NCI-H128 (cell line): ENCODE results near the gene ABHD12.

Experiments
- DNase-seq: peaks from one replicate; lab custom pipeline; 2025; ENCODE audit not compliant: unreplicated experiment; lab: John Stamatoyannopoulos, UW

Gene ABHD12

DNA sequence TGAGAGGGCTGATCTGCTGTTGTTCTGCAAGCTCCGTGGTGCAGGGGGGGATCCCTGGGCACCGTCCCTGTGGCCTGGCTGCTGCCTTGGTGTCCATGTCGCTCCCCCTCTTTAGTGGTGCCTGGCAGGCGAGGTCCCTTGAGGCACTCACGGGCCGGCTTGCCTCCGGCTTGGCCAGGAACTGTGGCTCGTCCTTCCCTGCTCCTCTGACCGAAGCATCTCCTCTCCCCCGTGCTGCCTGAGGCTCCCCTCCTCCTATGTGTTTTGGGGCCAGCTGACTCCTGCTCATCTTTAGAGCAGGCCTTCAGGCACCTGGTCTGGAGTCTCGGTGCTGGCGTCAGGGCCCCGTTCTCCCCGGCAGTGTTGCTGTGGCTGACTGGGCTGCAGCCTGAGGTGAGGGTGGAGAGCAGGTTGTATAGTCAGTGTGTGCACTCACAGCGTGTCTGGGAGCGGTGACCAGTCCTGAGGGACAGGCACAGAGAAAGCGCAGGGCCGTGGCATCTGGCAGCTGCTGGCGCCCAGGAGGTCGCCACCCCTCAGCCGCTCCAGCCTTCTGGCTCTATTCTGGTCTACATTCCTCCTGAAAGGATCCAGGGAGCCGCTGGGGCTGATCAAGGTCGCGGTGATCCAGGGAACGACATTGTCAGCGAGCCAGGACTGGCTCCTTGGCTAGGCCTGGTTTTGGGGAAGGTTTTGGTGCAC, 99.1 kb downstream of the ABHD12 start:
- DNase-seq = no peak

DNA sequence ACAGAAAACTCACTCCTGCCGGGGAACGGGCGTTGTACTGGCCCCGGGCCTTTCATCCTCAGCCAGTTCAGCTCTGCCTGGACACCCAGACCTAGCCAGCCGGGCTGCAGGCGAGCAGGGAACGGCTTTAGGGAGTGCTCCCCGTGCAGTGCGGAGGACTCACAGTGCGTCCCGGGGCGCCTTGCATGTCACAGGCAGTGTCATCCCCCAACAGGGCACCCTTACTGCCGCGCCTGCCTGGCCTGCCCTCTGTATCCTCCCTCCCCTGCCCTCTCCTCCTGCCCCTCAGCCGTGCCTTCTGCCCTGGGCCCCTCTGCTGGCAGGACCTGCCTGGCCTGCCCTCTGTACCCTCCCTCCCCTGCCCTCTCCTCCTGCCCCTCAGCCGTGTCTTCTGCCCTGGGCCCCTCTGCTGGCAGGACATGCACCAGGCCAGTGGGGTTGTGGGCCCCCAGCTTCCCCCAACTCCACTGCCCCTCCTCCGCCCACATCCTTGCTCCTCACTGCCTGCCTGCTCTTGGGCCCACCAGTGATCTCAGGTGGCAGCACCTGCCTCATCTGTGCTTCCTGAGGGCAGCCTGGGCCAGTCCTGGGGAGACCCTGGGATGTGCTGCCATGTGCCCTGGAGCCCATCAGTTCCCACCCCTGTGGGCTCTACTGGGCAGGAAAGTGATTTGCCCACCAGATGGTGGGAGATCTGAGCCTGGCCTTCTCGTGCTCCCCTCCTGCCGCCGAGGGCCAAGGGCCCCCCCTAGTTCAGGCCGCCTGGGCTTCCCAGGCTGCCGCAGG, 99.8 kb downstream of the ABHD12 start:
- DNase-seq = no peak

DNA sequence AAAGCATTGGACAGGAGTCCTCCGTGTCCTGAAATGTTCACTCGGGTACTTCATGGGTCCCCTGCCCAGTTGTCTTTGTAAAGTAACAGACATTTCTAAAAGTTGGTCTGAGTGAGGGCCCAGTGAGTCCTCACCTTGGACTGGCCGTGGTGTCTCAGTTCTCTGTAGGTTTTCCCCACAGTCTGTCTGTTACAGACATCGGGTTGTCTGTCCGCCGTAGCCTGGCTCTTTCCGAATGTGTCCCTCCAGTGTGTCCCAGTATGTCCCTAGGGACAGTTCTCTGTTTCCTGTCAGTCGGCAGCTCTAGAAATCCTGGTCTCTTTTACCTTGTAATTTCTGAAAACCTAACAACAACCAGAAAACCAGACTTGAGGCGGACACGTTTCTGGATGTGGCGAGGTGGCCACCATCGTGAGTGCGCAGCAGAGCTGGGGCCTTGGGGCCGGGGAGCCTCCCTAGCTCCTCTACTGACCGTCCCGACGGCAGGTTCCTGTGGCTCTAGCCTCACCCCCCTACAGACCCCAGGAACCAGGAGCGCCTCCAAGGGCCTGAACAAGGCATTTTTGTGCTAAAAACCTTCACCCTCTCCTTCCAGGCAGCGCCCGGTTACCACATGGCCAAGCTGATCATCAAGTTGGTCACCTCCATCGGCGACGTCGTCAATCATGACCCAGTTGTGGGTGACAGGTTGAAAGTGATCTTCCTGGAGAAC, 100.6 kb downstream of the ABHD12 start:
- no peak for DNase-seq

DNA sequence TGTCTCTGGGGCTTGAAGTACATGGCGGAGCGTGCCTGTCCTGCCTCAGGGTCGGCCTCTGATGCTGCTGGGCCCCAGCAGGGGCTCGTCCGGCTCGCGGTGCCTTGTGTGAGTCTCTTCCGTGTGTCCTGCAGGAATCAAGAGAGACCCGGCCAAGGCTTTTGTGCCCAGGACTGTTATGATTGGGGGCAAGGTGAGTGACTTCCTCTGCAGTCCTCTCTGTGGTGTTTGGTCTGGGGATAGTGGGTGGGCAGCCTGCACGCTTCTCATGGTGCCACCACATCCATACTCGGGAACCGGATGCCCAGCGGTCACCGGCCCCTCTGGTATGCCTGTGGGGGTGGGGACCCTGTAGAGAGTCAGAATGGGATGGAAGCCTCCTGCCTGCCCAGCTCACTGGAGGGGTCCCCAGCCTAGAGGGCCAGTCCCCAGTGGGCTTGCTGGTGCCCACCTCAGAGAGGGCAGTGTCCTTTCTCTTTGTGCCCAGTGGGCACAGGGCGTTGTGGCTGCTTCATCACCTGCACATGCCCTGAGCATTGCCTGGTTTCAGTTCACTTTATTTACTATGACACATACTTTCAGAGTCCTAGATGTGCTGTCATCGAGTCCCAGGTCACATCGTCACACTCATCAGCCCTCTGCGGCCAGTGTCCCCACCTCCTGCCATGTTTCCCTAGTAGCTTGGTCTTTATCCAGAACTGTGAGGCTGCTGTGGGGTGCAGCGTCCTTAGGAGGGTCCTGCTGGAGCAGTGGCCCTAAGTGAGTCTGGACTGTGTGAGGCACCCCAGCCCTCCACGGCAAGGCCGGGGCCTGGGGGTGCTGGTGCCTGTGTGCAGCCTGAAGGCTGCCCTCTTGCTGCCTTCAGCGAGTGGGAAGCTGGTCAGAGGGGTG, 102.1 kb downstream of the ABHD12 start:
- DNase-seq = no peak

DNA sequence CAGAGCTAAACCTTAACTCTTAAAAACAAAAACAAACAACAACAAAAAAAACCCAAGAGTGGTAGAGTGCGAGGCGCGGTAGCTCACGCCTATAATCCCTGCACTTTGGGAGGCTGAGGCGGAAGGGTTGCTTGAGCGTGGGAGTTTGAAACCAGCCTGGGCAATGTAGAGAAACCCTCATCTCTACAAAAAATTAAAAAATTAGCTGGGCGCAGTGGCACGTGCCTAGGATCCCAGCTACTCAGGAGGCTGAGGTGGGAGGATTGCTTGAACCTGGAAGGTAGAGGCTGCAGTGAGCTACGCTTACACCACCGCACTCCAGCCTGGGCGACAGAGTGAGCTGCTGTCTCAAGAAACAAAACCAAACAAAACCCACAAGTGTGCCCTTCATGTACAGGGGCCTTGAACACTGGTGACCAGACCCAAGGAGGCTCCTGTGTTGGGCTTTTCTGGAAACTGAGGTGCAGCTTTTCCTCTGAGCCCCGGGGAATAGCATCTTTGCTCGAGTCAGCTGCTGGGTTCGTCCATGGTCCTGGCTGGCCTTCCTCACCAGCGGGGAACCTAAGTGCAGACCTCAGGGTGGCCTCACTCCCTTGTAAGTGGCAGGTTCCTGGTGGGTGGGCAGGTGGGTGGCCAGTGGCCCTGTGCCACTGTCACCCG, 102.9 kb downstream of the ABHD12 start:
- DNase-seq = no peak

DNA sequence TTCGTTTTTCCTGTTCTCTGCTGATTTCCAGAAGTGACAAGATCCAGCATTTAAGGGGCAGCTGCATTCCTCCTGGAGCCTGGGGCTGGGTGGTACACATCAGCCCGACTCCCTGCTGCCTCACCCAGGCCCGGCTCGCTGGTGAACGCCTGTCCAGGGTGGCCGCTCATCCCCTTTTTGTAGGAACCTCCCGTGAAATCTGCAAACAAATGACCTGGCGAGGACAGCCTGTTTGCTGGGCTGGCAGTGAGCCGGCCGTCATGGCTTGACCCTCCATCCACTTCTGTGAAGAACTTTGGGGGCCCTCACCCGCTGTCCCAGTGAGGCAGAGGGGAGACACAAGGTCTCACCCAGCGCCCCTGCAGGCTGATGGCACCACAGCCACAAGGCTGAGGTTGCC, 103.7 kb downstream of the ABHD12 start:
- no peak for DNase-seq

DNA sequence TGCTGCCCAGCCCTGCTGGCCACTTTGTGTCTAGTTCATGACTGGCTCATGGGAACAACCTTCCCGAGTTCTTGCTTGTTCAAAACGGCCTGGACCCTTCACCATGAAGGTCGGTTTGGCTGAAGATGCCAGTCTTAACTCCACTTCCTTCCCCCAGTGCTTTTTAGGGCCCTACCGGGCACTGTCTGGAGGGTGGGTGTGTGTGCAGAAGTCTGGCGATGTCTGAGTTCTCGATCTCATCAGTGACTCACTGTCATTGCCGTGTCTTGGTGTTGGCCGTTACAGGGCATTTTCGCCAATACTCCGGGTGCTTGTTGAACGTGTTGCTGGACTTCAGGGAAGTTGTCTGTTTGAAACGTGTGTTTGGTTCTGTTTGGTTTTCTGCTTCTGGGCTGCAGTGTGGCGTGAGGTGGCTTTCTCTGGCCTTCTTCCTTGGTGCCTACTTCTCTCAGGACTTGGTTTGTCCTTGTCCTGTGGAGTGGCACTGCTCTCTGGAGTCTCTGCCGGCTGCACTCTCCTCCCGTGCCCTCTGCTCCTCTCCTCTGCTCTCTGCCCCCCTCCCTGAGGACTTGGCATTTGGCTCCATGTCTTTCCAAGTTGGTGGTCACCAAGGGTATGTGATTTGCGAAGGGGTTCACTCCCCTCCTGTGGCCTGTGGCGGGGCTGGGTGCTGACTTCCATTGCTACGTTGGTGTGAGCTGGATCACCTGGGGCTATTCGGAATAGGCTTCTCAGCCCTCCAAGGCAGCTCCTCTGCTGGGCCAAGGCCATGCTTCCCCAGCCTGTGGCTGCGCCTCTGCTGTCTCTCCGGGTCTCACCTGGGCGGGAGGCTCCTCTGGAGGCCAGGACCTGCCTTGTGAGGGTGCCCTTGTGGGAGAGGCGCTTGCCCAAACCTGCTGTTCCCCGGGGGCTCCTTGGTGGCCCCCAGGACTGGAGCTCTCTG, 104.5 kb downstream of the ABHD12 start:
- DNase-seq = no peak

DNA sequence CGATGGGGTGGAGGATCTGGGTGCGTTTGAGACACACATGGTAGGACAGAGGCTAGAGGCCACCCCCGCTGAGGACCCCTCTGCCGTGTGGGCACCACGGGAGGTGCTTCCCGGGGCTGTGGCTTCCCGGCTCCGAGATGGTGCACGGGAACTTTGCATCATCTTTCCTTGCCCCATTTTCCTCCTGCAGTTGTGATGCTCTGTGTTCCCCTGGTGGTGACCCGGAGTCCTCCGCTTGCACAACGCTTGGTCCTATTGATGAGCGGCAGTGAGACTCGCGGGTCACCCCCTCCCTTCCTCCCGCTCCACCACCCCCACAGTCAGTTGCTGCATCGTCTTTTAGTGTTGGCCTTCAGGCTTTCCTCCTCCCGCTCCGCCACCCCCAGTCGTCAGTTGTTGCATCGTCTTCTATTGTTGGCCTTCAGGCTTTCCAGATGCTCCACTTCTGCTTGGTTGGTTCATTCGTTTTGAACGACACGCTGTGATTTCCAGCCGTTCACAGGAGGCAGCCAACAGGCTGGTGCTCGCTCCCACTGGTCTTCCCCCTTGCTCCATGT, 105.5 kb downstream of the ABHD12 start:
- DNase-seq = no peak

DNA sequence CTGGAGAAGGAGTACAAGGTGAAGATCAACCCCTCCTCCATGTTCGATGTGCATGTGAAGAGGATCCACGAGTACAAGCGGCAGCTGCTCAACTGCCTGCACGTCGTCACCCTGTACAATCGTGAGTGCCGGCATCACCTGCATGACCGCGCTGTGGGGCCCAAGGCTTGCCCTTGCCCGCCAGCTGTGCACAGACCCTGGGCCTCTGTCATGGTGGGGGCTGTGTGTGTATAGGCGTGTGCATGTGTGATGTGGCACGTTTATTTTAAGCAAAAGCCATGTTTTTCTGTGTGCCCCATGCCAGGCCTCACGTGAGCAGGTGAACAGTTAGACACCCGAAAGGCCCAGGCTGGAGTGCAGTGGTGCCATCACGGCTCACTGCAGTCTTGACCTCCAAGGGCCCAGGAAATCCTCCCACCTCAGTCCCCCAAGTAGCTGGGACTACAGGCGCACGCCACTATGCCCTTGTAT, 106.5 kb downstream of the ABHD12 start:
- no peak for DNase-seq

DNA sequence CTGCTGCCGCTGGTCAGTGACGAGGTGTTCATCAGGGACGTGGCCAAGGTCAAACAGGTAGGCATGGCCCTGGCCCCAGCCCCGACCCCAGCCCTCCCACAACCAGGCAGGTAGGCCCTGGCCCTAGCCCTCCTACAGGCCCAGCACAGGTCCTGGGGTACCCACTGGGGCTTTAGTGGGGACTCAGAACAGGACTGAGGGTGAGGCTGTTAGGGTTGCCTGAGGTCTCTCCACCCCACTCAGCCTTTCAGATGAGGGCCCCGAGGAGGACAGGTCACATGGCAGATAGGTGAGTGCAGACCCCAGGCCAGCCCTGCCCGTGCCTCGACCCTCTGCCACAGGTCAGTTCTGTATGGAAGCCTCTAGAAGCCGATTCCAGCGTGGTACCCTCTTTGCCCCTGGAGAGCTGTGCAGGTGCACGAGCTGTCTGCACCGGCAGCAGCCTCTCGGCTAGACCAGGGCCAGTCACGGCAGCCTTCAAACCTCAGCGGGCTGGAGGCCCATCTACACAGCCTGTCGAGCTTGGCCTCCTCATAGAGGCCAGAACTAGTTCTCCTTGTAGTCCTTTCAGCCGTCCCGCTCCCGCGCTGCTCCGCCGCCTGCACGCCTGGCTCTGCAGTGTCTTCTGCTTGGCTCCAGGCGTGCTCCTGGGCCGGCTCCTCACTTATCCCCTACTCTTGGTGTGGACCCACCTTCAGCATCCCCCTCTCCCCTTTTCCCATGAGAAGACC, 107.2 kb downstream of the ABHD12 start:
- DNase-seq = no peak

DNA sequence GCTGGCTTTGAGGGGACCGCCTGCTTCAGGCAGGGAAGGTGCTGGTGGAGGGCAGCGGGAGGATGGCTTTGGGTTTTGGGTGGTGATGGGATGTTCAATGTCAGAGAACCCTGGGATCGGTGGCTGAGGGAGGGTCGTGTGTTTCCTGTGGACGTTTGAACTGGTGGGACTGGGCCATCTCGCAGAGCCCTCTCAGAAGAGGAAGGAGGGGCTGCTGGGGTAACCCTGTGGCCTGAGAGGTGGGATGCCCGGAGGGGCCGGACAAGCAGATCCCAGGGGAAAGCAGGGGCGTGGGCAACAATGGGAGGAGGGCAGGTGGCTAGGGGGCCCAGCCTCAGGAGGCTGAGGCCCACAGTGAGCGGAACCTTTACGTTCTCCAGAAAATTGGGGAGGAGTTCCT, 107.8 kb downstream of the ABHD12 start:
- DNase-seq = no peak

DNA sequence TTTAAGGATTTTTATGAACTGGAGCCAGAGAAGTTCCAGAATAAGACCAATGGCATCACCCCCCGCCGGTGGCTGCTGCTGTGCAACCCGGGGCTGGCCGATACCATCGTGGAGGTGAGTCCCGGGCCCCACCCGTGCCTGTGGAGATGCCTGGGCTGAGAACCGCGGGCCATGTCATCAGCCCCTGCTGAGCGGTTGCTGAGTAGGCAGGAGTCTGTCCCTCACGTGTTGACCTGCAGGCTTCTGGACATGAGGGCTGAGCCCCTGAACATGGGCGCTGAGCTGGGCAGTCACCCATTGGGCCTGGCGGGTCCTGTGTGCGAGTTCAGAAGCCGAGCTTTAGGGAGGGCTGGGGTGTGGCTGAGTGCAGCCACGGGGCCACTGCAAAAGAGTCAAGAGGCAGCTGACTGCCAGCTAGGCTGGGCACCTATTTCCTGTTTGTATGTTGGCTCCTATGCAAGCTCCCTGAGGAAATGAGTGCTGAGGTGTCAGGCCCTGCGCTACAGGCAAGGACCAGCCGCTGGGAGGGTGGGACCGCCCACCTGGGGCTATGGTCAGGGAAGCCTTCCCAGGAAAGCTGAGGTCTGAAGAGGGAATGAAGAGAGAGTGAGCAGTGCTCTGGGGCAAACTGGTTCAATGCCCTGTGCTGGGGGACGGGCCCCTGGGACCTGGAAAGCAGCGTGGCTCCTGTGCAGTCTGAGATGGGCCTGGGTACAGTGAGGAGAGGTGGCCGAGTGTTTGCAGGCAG, 108.4 kb downstream of the ABHD12 start:
- no peak for DNase-seq

DNA sequence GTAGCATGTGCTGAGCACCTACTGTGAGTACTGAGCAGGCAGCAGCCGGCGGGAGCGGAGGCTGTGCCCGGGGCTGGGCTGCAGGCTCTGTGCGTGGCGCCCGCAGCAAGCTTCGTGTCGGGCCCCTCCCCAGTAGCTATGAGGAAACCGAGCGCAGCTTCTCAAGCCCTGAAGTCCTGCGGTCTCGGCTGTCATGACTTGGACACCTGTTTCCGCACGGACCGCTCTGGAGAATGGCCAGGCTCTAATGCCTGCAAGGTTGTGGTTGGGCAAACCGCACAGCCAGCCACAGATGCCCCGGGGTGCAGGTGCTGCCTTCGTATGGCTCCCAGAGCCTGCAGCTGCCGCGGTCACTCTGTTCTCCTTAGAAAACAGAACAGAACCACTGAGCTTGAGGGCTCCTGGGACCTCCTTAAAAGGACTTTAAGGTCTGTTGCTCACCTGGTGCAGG, 109.1 kb downstream of the ABHD12 start:
- DNase-seq = peak; percentile 28

DNA sequence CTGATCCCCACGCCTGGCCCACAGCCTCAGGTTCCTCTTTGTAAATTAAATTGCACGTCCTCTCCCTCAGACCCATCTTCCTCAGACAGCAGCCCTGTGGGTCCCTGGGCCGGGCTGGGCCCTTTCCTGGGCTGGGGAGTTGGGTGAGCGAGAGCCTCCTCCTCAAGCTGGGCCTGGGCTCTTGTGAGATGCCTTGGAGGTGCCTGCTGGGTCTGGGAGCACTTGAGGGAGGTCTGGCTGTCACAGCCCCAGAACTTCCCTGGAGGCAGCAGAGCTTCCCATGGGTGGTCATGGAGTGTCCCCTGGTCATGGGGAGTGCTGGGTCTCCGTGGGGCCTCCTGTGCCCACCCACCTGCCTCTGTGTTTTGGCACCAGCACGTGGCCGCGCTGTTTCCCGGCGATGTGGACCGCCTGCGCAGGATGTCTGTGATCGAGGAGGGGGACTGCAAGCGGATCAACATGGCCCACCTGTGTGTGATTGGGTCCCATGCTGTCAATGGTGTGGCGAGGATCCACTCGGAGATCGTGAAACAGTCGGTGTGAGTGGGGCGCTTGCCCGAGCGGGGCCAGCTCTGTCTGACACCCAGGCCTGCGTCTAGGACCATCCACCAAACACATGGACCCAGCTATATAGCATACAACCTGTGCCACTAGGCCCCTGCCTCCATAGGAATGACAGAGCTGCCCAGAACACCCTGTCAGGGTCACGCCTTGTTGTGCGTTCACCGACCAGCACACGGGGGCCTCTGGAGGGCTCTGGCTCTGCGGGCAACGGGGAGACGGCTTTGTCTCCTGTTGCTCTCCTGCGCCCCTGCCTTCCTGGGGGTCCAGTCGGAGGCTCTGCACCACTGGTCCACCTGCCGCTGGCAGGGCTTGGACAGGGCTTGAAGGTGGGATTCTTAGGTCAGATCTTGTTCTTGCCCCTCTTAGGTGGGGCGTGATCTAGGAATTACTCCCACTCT, 109.8 kb downstream of the ABHD12 start:
- no peak for DNase-seq

DNA sequence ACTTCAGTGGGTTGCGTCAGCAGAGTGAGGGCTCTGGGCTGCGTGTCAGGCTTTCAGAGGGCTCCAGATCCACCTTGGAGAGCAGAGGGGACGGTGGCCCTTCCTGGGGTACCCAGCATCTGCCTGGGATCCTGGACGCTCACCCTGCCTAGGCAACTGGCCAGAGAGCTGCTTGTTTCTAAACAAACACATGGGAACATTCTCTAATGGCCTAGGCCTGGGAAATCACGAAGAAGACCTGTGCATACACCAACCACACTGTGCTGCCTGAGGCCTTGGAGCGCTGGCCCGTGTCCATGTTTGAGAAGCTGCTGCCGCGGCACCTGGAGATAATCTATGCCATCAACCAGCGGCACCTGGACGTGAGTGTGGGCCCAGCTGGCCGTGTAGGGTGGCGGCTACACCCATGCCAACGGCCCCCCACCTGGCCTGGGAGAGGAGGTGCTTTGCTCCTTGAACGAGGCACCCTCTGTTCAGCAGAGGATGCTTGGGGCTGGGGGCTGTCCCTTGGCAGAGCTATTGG, 110.5 kb downstream of the ABHD12 start:
- DNase-seq = no peak

DNA sequence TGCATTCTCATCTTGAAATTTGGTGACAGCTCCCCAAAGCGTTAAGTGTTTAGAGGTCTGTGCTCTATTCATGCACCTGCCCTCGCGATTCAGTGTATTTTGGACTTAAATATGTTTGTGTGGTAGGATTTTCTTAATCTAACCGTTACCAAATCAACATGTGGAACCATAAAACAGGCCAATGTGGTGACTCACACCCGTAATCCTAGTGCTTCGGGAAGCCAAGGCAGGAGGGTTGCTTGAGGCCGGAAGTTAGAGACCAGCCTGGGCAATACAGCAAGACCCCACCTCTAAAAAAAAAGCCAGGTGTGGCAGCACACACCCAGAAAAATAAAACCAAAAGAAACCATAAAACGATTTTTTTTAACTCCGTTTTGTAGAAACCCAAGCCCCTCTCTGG, 111.2 kb downstream of the ABHD12 start:
- DNase-seq = no peak
